IgD-negative memory B cell (primary cell): ENCODE data around the gene CYB5A. TPM values are rescaled to one million over a fixed set of nuclear protein-coding genes. Genes with fewer than 3 reads are reported as not detected.
"Not testable (repeated sequence)": the region's sequence is repeated elsewhere in the genome, so short reads cannot be mapped to it uniquely, and the experiment has no call there.

Experiments used
- H3K27ac Mint-ChIP-seq, 3 donors: one replicate each; pipeline ENCODE4 v1.8.0; 2020 to 2022; ENCODE audit warnings: mild to moderate bottlenecking in 3 of 3, mixed read lengths in 3 of 3, moderate library complexity in 1 of 3
- H3K27me3 Mint-ChIP-seq: one replicate; pipeline ENCODE4 v1.8.0; 2021; ENCODE audit warnings: mixed read lengths
- H3K36me3 Mint-ChIP-seq: one replicate; pipeline ENCODE4 v1.8.0; 2020; ENCODE audit warnings: mild to moderate bottlenecking, mixed read lengths
- H3K4me1 Mint-ChIP-seq, 3 donors: one replicate each; pipeline ENCODE4 v1.8.0; 2020 to 2022; ENCODE audit warnings: mixed read lengths in 3 of 3, mild to moderate bottlenecking in 1 of 3
- H3K4me3 Mint-ChIP-seq, 4 donors: one replicate each; pipeline ENCODE4 v1.8.0; 2020 to 2022; ENCODE audit warnings: mild to moderate bottlenecking in 4 of 4, mixed read lengths in 4 of 4, moderate library complexity in 3 of 4
- H3K9me3 Mint-ChIP-seq, 3 donors: one replicate each; pipeline ENCODE4 v1.8.0; 2020 to 2021; ENCODE audit warnings: mixed read lengths in 3 of 3, mild to moderate bottlenecking in 1 of 3
- polyA plus RNA-seq: library from polyadenylated mRNA; unstranded; fragments of 300-500 nt; fragmentation: Illumina TruSeq; gene quantifications from one replicate; pipeline ENCODE4 v1.2.3, GENCODE V29; 2021

Gene CYB5A
- polyA plus RNA-seq, 1 donor from 2014 or later, result 61.4 TPM

DNA sequence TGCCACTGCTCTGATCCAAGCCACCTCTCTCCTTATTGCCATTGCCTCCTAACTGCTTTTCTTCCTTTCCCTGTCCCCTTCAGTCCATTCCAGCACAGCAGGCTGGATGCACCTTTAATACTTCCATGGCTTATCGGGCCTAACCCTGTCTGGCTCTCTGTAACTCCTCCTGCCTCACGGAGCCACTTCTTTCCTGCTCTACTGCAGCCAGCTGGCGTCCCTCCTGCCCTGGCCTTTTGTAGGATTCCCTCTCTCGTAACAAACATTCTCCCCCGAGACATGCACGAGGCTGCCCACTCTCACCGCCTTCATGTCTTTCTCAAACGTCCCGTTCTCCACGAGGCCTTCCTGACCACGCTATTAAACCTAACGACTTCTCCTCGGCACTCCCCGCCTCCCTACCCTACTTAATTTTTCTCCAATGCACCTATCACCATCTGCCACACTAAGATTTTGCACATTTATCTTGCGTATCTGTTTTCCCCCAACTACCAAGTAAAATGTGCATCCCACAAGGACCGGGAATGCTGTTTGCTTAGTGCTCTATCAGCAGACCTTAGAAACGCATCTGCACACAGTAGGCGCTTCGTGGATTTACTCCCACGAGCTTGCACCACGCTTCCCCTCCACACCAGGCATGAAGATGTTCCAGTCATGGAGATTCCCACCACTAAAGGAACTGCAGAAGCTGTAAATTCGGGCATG lies 23.1 kb upstream of the CYB5A start:
- no peak overlapping the region for H3K4me3 Mint-ChIP-seq
- H3K27ac Mint-ChIP-seq, result no peak overlapping the region
- no peaks in the 10 kb centered on the region for H3K36me3 Mint-ChIP-seq
- peaks cover 0 to 3% (median 1%) of the 10 kb centered on the region in 3 donors for H3K4me1 Mint-ChIP-seq
- H3K9me3 Mint-ChIP-seq, result no peaks in the 10 kb centered on the region
- H3K27me3 Mint-ChIP-seq, result peaks cover 3% of the 10 kb centered on the region

DNA sequence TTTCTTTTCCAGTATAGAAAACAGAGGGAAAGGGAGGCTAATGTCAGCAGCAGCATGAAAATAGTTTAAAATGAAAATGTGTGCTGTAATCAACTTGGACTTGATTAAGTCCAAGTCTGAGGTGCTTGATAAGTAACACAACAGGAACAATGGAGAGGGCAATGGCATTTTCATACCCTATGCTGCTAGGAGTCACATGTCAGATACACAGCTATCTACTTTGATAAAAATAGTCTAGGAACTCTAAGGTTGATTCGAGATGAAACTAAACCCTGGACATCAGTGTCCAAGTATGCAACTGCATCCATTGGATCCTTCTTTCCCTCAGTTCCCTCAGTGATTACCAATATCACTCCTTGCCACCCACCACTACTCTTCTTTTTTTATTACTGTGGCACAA lies 19.2 kb upstream of the CYB5A start:
- Mint-ChIP-seq H3K4me3 (no peak overlapping the region), H3K36me3 (no peaks in the 10 kb centered on the region), H3K27ac (no peak overlapping the region), H3K4me1 (peaks cover 0 to 3% (median 1%) of the 10 kb centered on the region in 3 donors), H3K27me3 (peaks cover 17% of the 10 kb centered on the region), H3K9me3 (no peaks in the 10 kb centered on the region)

DNA sequence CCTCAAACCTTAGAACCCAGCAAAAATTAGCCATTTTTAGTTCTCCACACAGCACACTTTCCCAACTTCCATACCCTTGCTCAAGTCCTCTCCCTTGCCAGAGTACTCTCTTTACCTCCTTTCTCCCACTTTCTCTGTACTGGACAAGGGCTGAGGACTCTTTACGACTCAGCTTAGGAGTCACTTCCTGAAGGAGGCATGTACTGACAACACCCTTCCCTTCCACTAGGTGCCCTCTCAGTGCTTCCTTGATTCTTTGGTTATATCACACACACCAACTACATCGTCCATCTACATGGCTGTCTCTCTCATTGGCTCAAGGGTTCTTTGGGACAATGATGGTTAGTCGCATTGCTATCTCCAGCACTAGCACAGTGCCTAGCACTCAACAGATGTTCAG lies 18.6 kb upstream of the CYB5A start:
- Mint-ChIP-seq H3K27ac (no peak overlapping the region), H3K4me1 (peaks cover 0 to 3% (median 1%) of the 10 kb centered on the region in 3 donors), H3K36me3 (no peaks in the 10 kb centered on the region), H3K9me3 (no peaks in the 10 kb centered on the region), H3K4me3 (no peak overlapping the region), H3K27me3 (peaks cover 20% of the 10 kb centered on the region)

DNA sequence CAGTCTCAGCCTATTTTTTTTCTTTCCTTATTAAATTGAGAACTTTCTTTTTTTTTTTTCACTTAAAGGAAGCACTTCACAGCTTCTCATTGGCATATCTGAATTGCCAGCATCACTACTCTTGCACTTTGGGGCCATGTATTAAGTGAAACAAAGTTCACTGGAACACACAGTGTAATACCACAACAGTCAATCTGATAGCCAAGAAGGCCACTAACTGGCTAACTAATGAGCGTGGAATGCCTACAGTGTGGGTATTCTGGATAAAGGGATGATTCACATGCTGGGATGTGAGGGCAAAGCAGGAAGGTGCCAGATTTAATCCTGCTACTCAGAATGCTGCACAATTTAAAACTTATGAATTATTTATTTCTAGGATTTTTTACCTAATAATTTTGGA lies 12.2 kb upstream of the CYB5A start:
- Mint-ChIP-seq H3K36me3 (peaks cover under 1% of the 10 kb centered on the region), H3K4me1 (no peaks in the 10 kb centered on the region), H3K27me3 (peaks cover 19% of the 10 kb centered on the region), H3K4me3 (no peak overlapping the region), H3K9me3 (peaks cover 0 to under 1% (median 0%) of the 10 kb centered on the region in 3 donors), H3K27ac (no peak overlapping the region)

DNA sequence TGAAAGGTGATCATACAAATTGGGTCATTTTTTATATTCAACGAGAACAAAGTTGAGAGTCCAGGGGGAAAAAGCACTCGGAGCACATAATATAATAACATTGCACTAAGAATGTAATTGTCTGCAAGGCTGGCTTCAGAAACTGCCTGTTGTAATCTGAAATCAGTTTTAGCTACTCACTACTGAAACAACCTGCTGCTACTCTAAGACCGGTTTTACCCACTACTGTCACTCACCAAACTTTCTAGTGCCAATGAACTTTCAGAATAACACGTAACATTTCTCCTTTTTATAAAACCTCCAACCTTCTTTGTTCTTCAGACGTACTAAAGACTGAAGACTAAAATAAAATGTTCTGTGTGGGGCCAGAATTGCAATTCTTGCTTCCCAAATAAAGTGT lies 11.5 kb upstream of the CYB5A start:
- Mint-ChIP-seq H3K4me1 (no peaks in the 10 kb centered on the region), H3K27ac (no peak overlapping the region), H3K36me3 (peaks cover 3% of the 10 kb centered on the region), H3K27me3 (peaks cover 19% of the 10 kb centered on the region), H3K4me3 (no peak overlapping the region), H3K9me3 (peaks cover 0 to 4% (median 0%) of the 10 kb centered on the region in 3 donors)

DNA sequence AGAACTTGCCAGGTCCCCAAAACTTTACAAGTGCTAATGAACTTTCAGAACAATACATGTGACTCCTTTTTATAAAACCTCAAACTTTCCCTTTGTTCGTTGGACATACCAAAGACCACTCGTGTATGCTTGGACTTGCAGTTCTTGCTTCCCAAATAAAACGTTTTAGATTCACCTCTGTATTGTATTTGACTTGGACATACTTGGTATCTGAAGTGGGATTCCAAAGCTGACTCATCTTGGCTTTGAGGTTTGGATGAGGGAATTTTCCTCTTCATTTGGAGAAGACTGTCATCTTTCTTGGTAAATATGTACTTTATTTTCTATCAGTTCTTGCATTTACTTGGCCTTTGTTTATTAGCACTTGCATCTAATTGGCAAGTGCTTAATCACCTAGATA lies 8.0 kb upstream of the CYB5A start:
- H3K9me3 Mint-ChIP-seq, result peaks cover 0 to 4% (median 0%) of the 10 kb centered on the region in 3 donors
- no peaks in the 10 kb centered on the region for H3K4me1 Mint-ChIP-seq
- H3K4me3 Mint-ChIP-seq, result no peak overlapping the region
- H3K27ac Mint-ChIP-seq, result no peak overlapping the region
- peaks cover 2% of the 10 kb centered on the region for H3K27me3 Mint-ChIP-seq
- H3K36me3 Mint-ChIP-seq, result peaks cover 3% of the 10 kb centered on the region

DNA sequence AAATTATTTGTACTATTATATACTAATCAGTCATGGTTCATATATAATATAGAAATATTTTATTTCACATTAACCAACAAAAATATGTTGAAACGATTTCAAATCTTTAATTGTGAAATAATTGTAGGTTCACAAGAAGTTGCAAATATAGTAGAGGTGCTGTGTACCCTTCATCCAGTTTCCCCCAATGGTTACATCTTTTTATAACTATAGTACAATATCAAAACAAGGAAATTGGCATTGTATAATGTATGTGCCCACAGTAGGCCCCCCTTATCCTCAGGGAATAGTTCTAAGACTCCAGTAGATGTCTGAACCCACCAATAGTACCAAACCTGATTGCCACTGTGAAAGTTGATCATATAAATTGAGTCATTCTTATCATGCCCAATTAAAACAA lies 7.4 kb upstream of the CYB5A start:
- Mint-ChIP-seq H3K27me3 (peaks cover 2% of the 10 kb centered on the region), H3K9me3 (peaks cover 0 to 4% (median 0%) of the 10 kb centered on the region in 3 donors), H3K4me1 (no peaks in the 10 kb centered on the region), H3K36me3 (peaks cover 3% of the 10 kb centered on the region), H3K27ac (no peak overlapping the region), H3K4me3 (no peak overlapping the region)

DNA sequence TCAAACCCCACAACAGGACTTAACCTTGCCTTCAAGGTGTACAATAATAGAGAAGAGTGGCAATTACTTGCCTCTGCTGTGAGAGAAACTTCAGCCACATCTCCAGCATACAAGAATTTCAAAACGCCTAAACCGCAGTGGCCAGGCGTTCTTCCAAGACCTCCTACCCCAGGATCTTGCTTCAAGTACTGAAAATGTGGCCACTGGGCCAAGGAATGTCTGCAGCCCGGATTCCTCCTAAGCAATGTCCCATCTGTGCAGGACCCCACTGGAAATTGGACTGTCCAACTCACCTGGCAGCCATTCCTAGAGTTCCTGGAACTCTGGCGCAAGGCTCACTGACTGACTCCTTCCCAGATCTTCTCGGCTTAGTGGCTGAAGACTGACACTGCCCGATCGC lies 2.8 kb upstream of the CYB5A start:
- Mint-ChIP-seq H3K4me3 (no peak overlapping the region), H3K4me1 (peaks cover 0 to 14% (median 5%) of the 10 kb centered on the region in 3 donors), H3K27ac (no peak overlapping the region), H3K36me3 (peaks cover 3% of the 10 kb centered on the region), H3K9me3 (peaks cover 2 to 4% (median 4%) of the 10 kb centered on the region in 3 donors), H3K27me3 (no peaks in the 10 kb centered on the region)

DNA sequence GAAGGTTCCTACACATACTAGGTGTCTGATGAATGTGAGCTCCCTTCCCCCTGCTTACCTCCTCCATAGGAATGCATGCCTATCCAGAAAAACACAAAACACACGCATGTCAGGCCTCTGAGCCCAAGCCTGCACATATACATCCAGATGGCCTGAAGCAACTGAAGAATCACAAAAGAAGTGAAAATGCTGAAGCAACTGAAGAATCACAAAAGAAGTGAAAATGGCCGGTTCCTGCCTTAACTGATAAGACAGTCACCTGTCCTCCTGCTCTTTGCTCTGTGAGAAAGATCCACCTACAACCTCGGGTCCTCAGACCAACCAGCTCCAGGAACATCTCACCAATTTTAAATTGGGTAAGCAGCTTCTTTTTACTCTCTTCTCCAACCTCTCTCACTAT lies 1.2 kb upstream of the CYB5A start:
- Mint-ChIP-seq H3K27ac (peak overlapping the region in 1 of 3 donors; percentile 23), H3K4me1 (peaks cover 5 to 16% (median 5%) of the 10 kb centered on the region in 3 donors), H3K4me3 (peak overlapping the region in 3 of 4 donors; percentile 96 to 99 (median 98))
- not testable (repeated sequence) for H3K27me3 Mint-ChIP-seq, H3K36me3 Mint-ChIP-seq, H3K9me3 Mint-ChIP-seq

DNA sequence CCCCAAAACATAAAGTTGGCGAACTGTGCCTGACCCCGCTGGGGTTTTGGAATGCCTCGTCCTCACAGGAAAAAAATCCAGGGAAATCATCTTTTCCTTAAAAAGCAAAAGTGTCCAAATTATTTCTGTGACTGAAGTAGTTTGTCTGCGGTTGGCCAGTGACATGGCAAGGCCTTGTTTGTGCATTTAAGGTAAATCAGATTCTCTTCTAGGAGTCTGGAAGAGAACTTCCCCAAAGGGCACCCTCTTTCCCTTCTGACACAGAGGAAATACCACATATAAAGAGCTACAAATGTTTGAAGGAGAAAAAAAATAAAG lies 737 bp upstream of the CYB5A start:
- peaks cover 0 to 4% (median 2%) of the 10 kb centered on the region in 3 donors for H3K9me3 Mint-ChIP-seq
- no peaks in the 10 kb centered on the region for H3K36me3 Mint-ChIP-seq
- peak overlapping the region in 3 of 4 donors; percentile 96 to 99 (median 98) for H3K4me3 Mint-ChIP-seq
- peak overlapping the region in 1 of 3 donors; percentile 23 for H3K27ac Mint-ChIP-seq
- peaks cover 5 to 18% (median 5%) of the 10 kb centered on the region in 3 donors for H3K4me1 Mint-ChIP-seq
- no peaks in the 10 kb centered on the region for H3K27me3 Mint-ChIP-seq

DNA sequence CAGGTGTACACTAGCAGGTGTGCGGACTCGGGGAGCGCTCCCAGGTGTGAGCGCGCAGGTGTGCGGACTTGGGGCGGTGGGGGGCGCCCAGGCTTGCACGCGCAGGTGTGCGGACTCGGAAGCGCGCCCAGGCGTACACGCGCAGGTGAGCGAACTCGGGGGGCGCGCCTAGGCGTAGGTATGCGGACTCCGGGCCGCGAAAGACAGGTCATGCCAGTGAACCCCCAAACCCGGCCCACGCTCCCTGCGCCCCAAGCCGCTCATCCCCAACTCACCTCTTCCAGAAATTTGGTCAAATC lies 342 bp downstream of the CYB5A start:
- peaks cover 0 to 4% (median 2%) of the 10 kb centered on the region in 3 donors for H3K9me3 Mint-ChIP-seq
- H3K27me3 Mint-ChIP-seq, result no peaks in the 10 kb centered on the region
- H3K36me3 Mint-ChIP-seq, result no peaks in the 10 kb centered on the region
- H3K4me1 Mint-ChIP-seq, result peaks cover 5 to 23% (median 6%) of the 10 kb centered on the region in 3 donors
- H3K27ac Mint-ChIP-seq, result peak overlapping the region in 2 of 3 donors; percentile 94 to 97
- peak overlapping the region in 3 of 4 donors; percentile 96 to 99 (median 98) for H3K4me3 Mint-ChIP-seq

DNA sequence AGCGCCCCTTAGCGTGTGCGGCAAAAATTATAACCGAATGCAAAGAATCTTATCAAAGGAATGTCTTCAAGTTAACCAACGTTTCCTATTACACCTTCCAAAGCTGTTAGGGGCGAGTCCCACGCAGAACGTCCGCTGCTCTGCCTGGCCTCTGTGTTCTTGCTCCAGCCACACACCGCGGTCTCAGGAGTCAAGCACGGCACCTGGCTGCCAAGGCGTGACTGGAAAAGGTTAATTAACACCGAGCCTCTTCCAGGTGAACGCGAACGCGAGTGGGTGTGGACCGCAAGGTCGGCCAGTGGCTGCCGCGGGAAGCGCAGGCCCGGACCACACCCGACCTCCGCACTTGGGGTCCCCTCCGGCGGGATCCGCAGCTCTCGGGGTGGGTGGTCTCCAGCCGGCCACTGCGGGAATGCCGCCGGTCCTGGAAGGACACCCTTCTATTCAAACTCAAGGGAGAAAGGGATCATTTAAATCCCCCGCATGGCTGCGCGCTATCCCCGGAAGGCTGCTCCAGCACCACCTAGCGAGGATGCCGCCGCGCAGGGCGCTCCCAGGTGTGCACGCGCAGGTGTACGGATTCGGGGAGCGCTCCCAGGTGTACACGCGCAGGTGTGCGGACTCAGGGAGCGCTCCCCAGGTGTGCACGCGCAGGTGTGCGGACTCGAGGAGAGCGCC lies 830 bp downstream of the CYB5A start:
- no peaks in the 10 kb centered on the region for H3K36me3 Mint-ChIP-seq
- H3K4me1 Mint-ChIP-seq, result peaks cover 5 to 24% (median 6%) of the 10 kb centered on the region in 3 donors
- peaks cover 0 to 4% (median 2%) of the 10 kb centered on the region in 3 donors for H3K9me3 Mint-ChIP-seq
- no peak overlapping the region for H3K27ac Mint-ChIP-seq
- peak overlapping the region; percentile 71 to 99 (median 97) for H3K4me3 Mint-ChIP-seq
- H3K27me3 Mint-ChIP-seq, result no peaks in the 10 kb centered on the region

DNA sequence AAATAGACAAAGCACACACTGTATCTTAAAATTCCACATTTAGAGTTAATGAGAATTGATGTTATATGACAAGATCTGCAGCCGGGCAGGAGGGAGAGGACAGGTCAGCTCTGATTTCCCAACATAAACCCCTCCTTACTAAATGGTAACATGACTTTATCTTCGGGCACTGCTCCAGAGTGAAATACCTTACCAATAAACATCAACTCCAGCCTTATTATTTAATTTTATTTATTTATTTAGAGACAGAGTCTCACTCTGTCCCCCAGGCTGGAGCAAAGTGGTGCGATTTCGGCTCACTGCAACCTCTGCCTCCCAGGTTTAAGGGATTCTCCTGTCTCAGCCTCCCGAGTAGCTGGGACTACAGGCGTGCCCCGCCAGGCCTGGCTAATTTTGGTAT lies 1.7 kb downstream of the CYB5A start:
- Mint-ChIP-seq H3K27me3 (no peaks in the 10 kb centered on the region), H3K4me3 (peak overlapping the region in 3 of 4 donors; percentile 58 to 71 (median 63)), H3K4me1 (peaks cover 5 to 25% (median 6%) of the 10 kb centered on the region in 3 donors), H3K36me3 (no peaks in the 10 kb centered on the region), H3K9me3 (peaks cover 0 to 4% (median 2%) of the 10 kb centered on the region in 3 donors), H3K27ac (no peak overlapping the region)

DNA sequence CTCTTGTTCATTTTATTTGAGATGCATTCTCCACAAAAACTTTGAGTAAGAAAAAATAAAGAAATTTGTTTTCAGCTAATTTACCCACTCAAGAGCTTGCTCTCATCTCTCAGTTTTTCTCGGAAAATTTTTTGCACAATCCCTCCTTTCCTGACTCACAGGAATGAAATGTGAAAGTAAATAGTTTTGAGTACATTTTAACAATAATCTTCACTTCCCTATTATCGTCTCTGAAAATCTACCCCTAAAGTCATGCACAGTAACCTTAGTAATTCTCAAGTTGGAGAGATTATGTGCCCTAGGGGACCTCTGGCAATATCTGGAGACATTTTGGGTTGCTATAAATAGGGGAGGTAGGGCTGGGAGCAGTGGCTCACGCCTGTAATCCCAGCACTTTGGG lies 2.6 kb downstream of the CYB5A start:
- Mint-ChIP-seq H3K27ac (no peak overlapping the region), H3K27me3 (no peaks in the 10 kb centered on the region), H3K36me3 (no peaks in the 10 kb centered on the region), H3K9me3 (peaks cover 0 to 4% (median 2%) of the 10 kb centered on the region in 3 donors), H3K4me3 (peak overlapping the region in 2 of 4 donors; percentile 21 to 32), H3K4me1 (peaks cover 5 to 27% (median 6%) of the 10 kb centered on the region in 3 donors)

DNA sequence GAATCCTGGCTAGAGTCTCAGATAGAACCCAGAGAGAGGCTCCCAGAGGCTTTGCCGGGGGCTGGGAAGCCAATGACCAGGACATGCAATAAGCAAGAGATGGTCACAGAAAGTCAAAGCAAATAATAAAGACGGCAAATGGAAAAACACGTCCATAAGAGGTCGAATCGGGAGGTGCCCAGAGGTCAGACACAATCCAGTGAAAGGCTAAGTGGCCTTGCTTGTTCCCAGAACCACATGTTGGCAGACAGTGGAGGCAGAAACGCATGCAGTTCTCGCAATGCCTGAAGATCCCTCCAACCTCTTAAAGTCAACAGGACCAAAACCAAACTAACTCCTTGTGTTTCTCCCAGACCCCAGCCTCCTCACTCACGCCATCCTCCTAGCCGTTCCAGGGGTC lies 3.0 kb downstream of the CYB5A start:
- Mint-ChIP-seq H3K27ac (peak overlapping the region in 1 of 3 donors; percentile 92), H3K4me3 (peak overlapping the region in 1 of 4 donors; percentile 65), H3K27me3 (no peaks in the 10 kb centered on the region), H3K36me3 (no peaks in the 10 kb centered on the region), H3K4me1 (peaks cover 5 to 27% (median 6%) of the 10 kb centered on the region in 3 donors), H3K9me3 (peaks cover 0 to 4% (median 2%) of the 10 kb centered on the region in 3 donors)
